Muscle of leg (tissue), 11 donors: ENCODE data around the gene MS4A5. TPM values are rescaled to one million over a fixed set of nuclear protein-coding genes. Genes with fewer than 3 reads are reported as not detected.

ENCODE experiments used
- DNase-seq: peaks from one replicate; pipeline ENCODE4 v3.0.0; 2013
- H3K27ac ChIP-seq: one replicate; pipeline ENCODE4 v1.5.1; 2013; ENCODE audit warnings: mild to moderate bottlenecking, low read length, control low read depth
- H3K27me3 ChIP-seq: one replicate; pipeline ENCODE4 v1.6.1; 2013; ENCODE audit warnings: low read length; ENCODE audit not compliant: control insufficient read depth, insufficient read depth
- H3K36me3 ChIP-seq: one replicate; pipeline ENCODE4 v1.6.1; 2013; ENCODE audit warnings: low read length; ENCODE audit not compliant: control insufficient read depth, insufficient read depth
- H3K4me1 ChIP-seq: one replicate; pipeline ENCODE4 v1.6.1; 2013; ENCODE audit warnings: low read length; ENCODE audit not compliant: control insufficient read depth, insufficient read depth
- H3K4me3 ChIP-seq: one replicate; pipeline ENCODE4 v1.5.1; 2013; ENCODE audit warnings: low read length, control low read depth
- H3K9me3 ChIP-seq: replicated peaks from 2 replicates; pipeline ENCODE4 v1.6.1; 2013; ENCODE audit warnings: low read depth, low read length; ENCODE audit not compliant: control insufficient read depth
- WGBS: methylation state at CpG from one replicate; pipeline ENCODE4 v1.1.5; 2013; ENCODE audit warnings: missing lambda C conversion rate; ENCODE audit not compliant: insufficient coverage; 5-methylcytosine and 5-hydroxymethylcytosine counted together
- polyA plus RNA-seq, 8 donors: library from polyadenylated mRNA; unstranded; fragments of 120-200 nt; gene quantifications; one replicate each; pipeline versions ENCODE4 v1.2.1 to v1.2.3, GENCODE V29; 2013; ENCODE audit warnings: inconsistent platforms in 1 of 8, low replicate concordance in 1 of 8; ENCODE audit not compliant: insufficient read length in 8 of 8, insufficient read depth in 1 of 8
- total RNA-seq: library from RNA; stranded (reverse); fragments of 120-200 nt; gene quantifications from one replicate; pipeline ENCODE4 v1.2.4, GENCODE V29; 2013

MS4A5 gene
- total and polyA plus RNA-seq, 9 donors, result not detected

DNA sequence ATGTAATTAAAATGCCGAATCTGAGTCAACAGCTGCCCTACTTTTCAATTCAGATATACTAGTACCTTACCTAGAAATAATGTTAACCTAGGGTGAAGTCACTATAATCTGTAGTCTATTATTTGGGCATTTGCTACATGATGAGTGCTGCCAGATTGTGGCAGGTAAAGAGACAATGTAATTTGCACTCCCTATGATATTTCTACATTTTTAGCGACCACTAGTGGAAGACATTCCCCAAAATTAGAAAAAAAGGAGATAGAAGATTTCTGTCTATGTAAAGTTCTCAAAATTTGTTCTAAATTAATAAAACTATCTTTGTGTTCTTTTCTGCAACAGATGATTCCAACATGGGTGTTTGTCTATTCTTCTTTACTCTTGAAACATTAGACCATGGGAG lies 40.4 kb downstream of the MS4A5 start:
- Histone ChIP-seq H3K27me3 (no peaks in the 10 kb centered on the region), H3K4me1 (no peaks in the 10 kb centered on the region), H3K9me3 (no peaks in the 10 kb centered on the region), H3K27ac (no peak overlapping the region), H3K36me3 (no peaks in the 10 kb centered on the region), H3K4me3 (no peak overlapping the region)
- no CpG with 5 or more reads among the region's 2 CpGs for WGBS
- DNase-seq, result no peak

DNA sequence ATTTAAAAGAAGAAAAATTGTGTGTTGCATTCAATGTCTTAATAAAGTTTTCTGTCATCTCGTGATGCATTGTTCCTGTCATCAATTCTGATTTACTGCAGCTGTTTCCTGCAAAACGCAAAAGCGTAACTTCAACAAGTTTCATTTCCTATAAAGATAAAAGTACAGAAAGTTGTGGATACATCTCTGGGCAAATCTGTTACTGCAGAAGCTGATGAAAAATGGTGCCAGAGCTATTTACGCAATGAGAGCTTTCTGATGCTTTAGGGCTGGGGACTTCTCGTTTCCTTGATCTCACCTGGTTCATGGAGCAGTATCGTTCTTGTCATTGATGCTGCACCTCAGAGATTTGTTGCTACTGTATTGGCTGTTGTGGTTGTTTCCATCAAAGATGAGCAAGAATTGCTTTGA lies 47.7 kb downstream of the MS4A5 start:
- WGBS, result 79% methylated on average over 2 of the region's 6 CpGs
- DNase-seq, result peak; percentile 68

DNA sequence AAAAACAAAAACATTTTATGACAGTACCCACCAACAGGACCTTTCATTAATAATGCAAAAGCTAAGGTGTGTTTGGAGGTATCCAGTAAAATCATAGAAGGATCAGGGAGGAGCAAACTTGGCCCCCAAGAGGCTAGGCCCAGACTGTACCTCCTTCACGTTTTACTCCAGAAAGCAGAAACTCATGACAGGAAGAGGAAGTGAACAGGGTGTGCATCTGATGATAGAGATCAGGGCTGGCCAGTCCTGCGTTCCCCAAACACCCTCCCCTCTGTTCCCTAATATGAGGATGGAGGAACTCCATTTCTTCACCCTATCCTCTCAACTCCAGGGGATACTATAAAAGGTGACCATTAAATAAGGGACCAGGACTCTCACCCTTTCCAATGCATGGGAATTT lies 53.0 kb downstream of the MS4A5 start:
- WGBS, result no CpG with 5 or more reads among the region's 2 CpGs
- DNase-seq, result peak; percentile 22
- Histone ChIP-seq H3K27me3 (no peaks in the 10 kb centered on the region), H3K4me1 (no peaks in the 10 kb centered on the region), H3K36me3 (no peaks in the 10 kb centered on the region), H3K9me3 (no peaks in the 10 kb centered on the region), H3K27ac (no peak overlapping the region), H3K4me3 (no peak overlapping the region)

More for the DNA sequence above, 47.7 kb downstream of the MS4A5 start:
- Histone ChIP-seq H3K27ac (no peak overlapping the region), H3K9me3 (no peaks in the 10 kb centered on the region), H3K27me3 (no peaks in the 10 kb centered on the region), H3K4me3 (no peak overlapping the region), H3K4me1 (no peaks in the 10 kb centered on the region), H3K36me3 (no peaks in the 10 kb centered on the region)

DNA sequence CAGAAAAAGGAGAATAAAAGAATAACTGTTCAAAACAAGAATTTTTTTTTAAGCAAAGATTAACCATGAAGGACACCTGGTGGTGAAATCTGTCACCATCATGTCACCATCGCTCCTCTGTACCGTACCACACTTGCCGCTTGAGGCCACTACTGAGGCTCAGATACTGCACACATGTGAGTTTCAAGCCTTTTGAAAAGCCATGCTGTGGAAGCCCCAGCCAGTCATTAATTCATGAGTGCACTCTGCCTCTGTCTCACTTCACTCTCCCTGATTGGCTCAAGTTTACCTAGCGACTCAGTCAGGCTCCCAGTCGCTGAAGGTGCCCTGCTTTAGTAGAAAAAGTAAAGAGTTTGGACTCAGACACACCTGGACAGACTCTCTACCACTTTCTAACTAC lies 56.6 kb downstream of the MS4A5 start:
- H3K27me3 ChIP-seq, result no peaks in the 10 kb centered on the region
- no peaks in the 10 kb centered on the region for H3K36me3 ChIP-seq
- H3K27ac ChIP-seq, result no peak overlapping the region
- peak; percentile 8 for DNase-seq
- no peaks in the 10 kb centered on the region for H3K4me1 ChIP-seq
- H3K9me3 ChIP-seq, result no peaks in the 10 kb centered on the region
- WGBS, result 76% methylated on average over 3 of the region's 5 CpGs
- no peak overlapping the region for H3K4me3 ChIP-seq

DNA sequence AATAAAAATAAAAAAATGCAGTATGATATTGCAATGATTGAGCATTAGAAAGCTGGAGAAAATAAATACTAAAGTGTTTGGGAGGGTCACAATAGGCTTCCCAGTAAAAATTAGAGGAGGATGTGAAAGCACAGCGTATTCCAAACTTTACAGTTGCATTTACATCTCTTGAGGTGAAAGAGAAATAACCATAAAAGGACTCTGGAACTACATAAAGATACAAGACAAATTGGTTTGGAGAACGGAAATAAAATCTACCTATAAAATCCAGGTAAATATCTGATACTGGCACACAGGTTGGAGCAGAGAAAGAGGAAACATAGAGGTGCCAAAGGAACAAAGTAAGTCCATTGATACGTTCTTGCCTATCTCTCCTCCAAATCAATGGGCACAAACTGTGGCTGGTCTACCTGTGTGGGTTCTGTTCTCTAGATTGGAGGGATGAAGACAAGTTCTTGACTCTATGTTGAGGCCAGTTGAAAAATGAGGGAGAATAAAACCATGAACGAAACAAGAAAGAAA lies 63.2 kb downstream of the MS4A5 start, which contains the start of gene MS4A12:
Gene MS4A12, plus strand, starts transcription at position 291 of the 522 bp plus-strand sequence. CDS start 4,541 bp downstream, outside the sequence.
- 83% methylated on average over 1 of the region's 4 CpGs for WGBS

DNA sequence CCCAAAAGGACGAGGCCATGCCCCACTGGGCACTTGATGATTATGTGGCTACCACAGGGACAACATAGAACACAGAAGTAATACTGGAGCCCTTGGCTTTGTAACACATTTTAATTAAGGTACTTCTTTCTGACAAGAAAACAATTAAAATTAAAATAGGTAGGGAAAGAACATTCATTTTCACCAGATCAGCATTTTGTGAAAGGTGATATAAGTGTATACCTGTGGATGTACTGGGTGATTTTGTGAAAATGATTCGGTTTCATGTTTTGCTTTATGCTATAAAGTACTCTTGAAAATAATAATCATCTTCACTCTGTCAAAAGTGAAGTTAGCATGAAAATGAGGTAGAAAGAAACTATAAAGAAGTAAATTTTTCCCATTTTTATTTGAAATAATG lies 64.1 kb downstream of the MS4A5 start:
- Histone ChIP-seq H3K4me3 (no peak overlapping the region), H3K4me1 (no peaks in the 10 kb centered on the region), H3K36me3 (no peaks in the 10 kb centered on the region), H3K27me3 (no peaks in the 10 kb centered on the region), H3K27ac (no peak overlapping the region), H3K9me3 (no peaks in the 10 kb centered on the region)
- no CpG with 5 or more reads among the region's 2 CpGs for WGBS
- no peak for DNase-seq

More for the DNA sequence above, 63.2 kb downstream of the MS4A5 start, which contains the start of gene MS4A12:
- H3K27me3 ChIP-seq, result no peaks in the 10 kb centered on the region
- no peaks in the 10 kb centered on the region for H3K36me3 ChIP-seq
- no peaks in the 10 kb centered on the region for H3K9me3 ChIP-seq
- H3K27ac ChIP-seq, result no peak within 1 kb of the TSS
- H3K4me1 ChIP-seq, result no peaks in the 10 kb centered on the region
- H3K4me3 ChIP-seq, result no peak within 1 kb of the TSS
- no peak for DNase-seq

Other genes starting within 250 kb of the MS4A5 start
- gene MS4A6A, start 246.5 kb upstream of the MS4A5 start, total RNA-seq, result 27.6 TPM
- gene MS4A6A, start 246.5 kb upstream of the MS4A5 start, polyA plus RNA-seq, result 10 to 100 TPM; 18.8 to 29.2 (median 23.1) TPM
- 0.18 TPM for gene MS4A4E, start 186.4 kb upstream of the MS4A5 start, total RNA-seq
- 1 to 10 TPM; 1.4 to 2.4 (median 1.9) TPM for gene MS4A4E, start 186.4 kb upstream of the MS4A5 start, polyA plus RNA-seq
- 10.3 TPM for gene MS4A4A, start 148.9 kb upstream of the MS4A5 start, total RNA-seq
- 10 to 100 TPM in 5 of 8 donors, 1 to 10 TPM in 3; 6.9 to 18.5 (median 11.7) TPM for gene MS4A4A, start 148.9 kb upstream of the MS4A5 start, polyA plus RNA-seq
- gene MS4A6E, start 102.3 kb upstream of the MS4A5 start, total RNA-seq, result not detected
- not detected for gene MS4A6E, start 102.3 kb upstream of the MS4A5 start, polyA plus RNA-seq
- gene MS4A7, start 51.0 kb upstream of the MS4A5 start, total RNA-seq, result 7.4 TPM
- 10 to 100 TPM in 1 of 8 donors, 1 to 10 TPM in 7; 3.2 to 13.7 (median 8.1) TPM for gene MS4A7, start 51.0 kb upstream of the MS4A5 start, polyA plus RNA-seq
- gene MS4A14, start 33.1 kb upstream of the MS4A5 start, total RNA-seq, result 0.35 TPM
- gene MS4A14, start 33.1 kb upstream of the MS4A5 start, polyA plus RNA-seq, result under 1 TPM; 0.20 to 0.39 (median 0.29) TPM
- 0.22 TPM for gene MS4A1, start 26.3 kb downstream of the MS4A5 start, total RNA-seq
- 1 to 10 TPM in 1 of 8 donors, under 1 TPM in 7; 0.10 to 1.6 (median 0.29) TPM for gene MS4A1, start 26.3 kb downstream of the MS4A5 start, polyA plus RNA-seq
- gene MS4A12, start 63.2 kb downstream of the MS4A5 start, total RNA-seq, result not detected
- not detected for gene MS4A12, start 63.2 kb downstream of the MS4A5 start, polyA plus RNA-seq
- gene MS4A13, start 85.8 kb downstream of the MS4A5 start, total RNA-seq, result not detected
- gene MS4A13, start 85.8 kb downstream of the MS4A5 start, polyA plus RNA-seq, result not detected